K562 (cell line): ENCODE measurements around the gene NDUFB5. TPM values are rescaled to one million over a fixed set of nuclear protein-coding genes. Genes with fewer than 3 reads are reported as not detected.

Source experiments
- ESRRB ChIP-seq: fragments of 250-450 bp; sonication (Bioruptor Pico); IDR thresholded peaks from 2 replicates; pipeline ENCODE4 v1.5.0; 2020; ENCODE audit warnings: mild to moderate bottlenecking, moderate library complexity, borderline replicate concordance
- FOS ChIP-seq: IDR thresholded peaks from 3 replicates; pipeline ENCODE4 v1.6.1; 2011; ENCODE audit not compliant: insufficient read length; ENCODE audit errors: extremely low read depth
- HNRNPLL ChIP-seq: fragments of 200-400 bp; formaldehyde crosslinking; IDR thresholded peaks from 2 replicates; pipeline ENCODE4 v1.6.1; 2017; ENCODE audit warnings: low read length, low read depth, mild to moderate bottlenecking; ENCODE audit not compliant: poor library complexity, severe bottlenecking
- KLF13 ChIP-seq: fragments of 450-650 bp; IDR thresholded peaks from 2 replicates; pipeline ENCODE4 v1.6.1; 2016; ENCODE audit warnings: missing genetic modification characterization, low read depth, mild to moderate bottlenecking, missing compliant biosample characterization, moderate library complexity, borderline replicate concordance
- MAX ChIP-seq: sonication (generic); formaldehyde crosslinking; IDR thresholded peaks from 2 replicates; pipeline ENCODE4 v1.9.0; 2022; ENCODE audit warnings: mild to moderate bottlenecking, missing genetic modification reagents
- MNT ChIP-seq, 2 experiments: fragments of 450-650 bp; conservative IDR thresholded peaks; 2 replicates each; pipeline ENCODE4 v1.6.1; 2017; ENCODE audit warnings: mild to moderate bottlenecking in 2 of 2, moderate library complexity in 2 of 2
- ZNF280B ChIP-seq: fragments of 250-450 bp; sonication (Bioruptor Pico); IDR thresholded peaks from 2 replicates; pipeline ENCODE4 v1.5.1; 2021; ENCODE audit warnings: mild to moderate bottlenecking
- polyA plus RNA-seq, 8 experiments: library from polyadenylated mRNA; depleted of rRNA in 4 of 8; stranded (reverse) in 5 of 8; unstranded in 3 of 8; fragments of >200 nt; fragmentation: Nextera tagmentation in 2 of 8; fragmentation: Illumina TruSeq in 1 of 8; extraction: Ambion mirVana in 2 of 8; extraction: Trizol in 1 of 8; gene quantifications; 2 replicates each; pipeline versions ENCODE4 v1.2.1 to v1.2.3, GENCODE V29; 2011 to 2014; ENCODE audit warnings: inconsistent platforms in 1 of 8, missing spikeins in 1 of 8
- total RNA-seq, 7 experiments: library from RNA; depleted of rRNA in 6 of 7; stranded (reverse); fragments of >200 nt in 6 of 7; fragmentation: Illumina TruSeq in 2 of 7; extraction: Trizol in 2 of 7; gene quantifications; 2 replicates each; pipeline versions ENCODE4 v1.2.1 to v1.2.3, GENCODE V29; 2011 to 2021; ENCODE audit warnings: low replicate concordance in 1 of 7
- TF ChIP-seq, protein P1 (sequence below): sonication (generic); formaldehyde crosslinking; IDR thresholded peaks from 2 replicates; pipeline ENCODE4 v1.8.0; 2022; ENCODE audit warnings: missing genetic modification reagents, mild to moderate bottlenecking, moderate library complexity, borderline replicate concordance
- TF ChIP-seq, protein P2 (sequence below), 3 experiments: IDR thresholded peaks in 2 of 3; conservative IDR thresholded peaks in 1 of 3; 2 replicates each; pipeline ENCODE4 v1.5.1; 2011 to 2012; ENCODE audit warnings: low read length in 3 of 3, mild to moderate bottlenecking in 3 of 3, control low read depth in 2 of 3, improper control_type of control experiment in 1 of 3, inconsistent platforms in 1 of 3, low read depth in 1 of 3, mixed read lengths in 1 of 3, moderate library complexity in 1 of 3; ENCODE audit not compliant: insufficient read depth in 2 of 3
- TF ChIP-seq, protein P3 (sequence below): sonication (generic); formaldehyde crosslinking; IDR thresholded peaks from 2 replicates; pipeline ENCODE4 v1.8.1; 2023; ENCODE audit warnings: mild to moderate bottlenecking, missing genetic modification reagents
- TF ChIP-seq, protein P4 (sequence below): fragments of 200-400 bp; formaldehyde crosslinking; IDR thresholded peaks from 2 replicates; pipeline ENCODE4 v1.6.1; 2017; ENCODE audit warnings: mild to moderate bottlenecking, low read depth, low read length, moderate library complexity
- TF ChIP-seq, protein P5 (sequence below): IDR thresholded peaks from 2 replicates; pipeline ENCODE4 v1.6.1; 2011; ENCODE audit warnings: borderline replicate concordance, low read depth, mild to moderate bottlenecking, moderate library complexity, low read length; ENCODE audit not compliant: insufficient read depth, poor library complexity, severe bottlenecking

NDUFB5 gene
- total and polyA plus RNA-seq, 9 of the 15 experiments (the other 6 are each of a cell fraction or from before 2014, with no cell fraction given) = 128 to 466 (median 176) TPM

- TF ChIP-seq MAX (CRISPR knock-in tag) (peak; percentile 62), ZNF280B (no peak), MNT (conservative IDR thresholded peaks at IDR 0.05) (peak in 1 of 2 experiments; percentile 10; a peak in 3 of 4 replicates), HNRNPLL (peak; percentile 93), KLF13 (tag) (0 out of 2 replicates have a peak, but pooled peaks have one; percentile 22), FOS (no peak), ESRRB (CRISPR knock-in tag) (no peak)
- TF ChIP-seq, protein P1, sequence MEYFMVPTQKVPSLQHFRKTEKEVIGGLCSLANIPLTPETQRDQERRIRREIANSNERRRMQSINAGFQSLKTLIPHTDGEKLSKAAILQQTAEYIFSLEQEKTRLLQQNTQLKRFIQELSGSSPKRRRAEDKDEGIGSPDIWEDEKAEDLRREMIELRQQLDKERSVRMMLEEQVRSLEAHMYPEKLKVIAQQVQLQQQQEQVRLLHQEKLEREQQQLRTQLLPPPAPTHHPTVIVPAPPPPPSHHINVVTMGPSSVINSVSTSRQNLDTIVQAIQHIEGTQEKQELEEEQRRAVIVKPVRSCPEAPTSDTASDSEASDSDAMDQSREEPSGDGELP (CRISPR knock-in tag) = peak; percentile 63
- TF ChIP-seq, protein P2, sequence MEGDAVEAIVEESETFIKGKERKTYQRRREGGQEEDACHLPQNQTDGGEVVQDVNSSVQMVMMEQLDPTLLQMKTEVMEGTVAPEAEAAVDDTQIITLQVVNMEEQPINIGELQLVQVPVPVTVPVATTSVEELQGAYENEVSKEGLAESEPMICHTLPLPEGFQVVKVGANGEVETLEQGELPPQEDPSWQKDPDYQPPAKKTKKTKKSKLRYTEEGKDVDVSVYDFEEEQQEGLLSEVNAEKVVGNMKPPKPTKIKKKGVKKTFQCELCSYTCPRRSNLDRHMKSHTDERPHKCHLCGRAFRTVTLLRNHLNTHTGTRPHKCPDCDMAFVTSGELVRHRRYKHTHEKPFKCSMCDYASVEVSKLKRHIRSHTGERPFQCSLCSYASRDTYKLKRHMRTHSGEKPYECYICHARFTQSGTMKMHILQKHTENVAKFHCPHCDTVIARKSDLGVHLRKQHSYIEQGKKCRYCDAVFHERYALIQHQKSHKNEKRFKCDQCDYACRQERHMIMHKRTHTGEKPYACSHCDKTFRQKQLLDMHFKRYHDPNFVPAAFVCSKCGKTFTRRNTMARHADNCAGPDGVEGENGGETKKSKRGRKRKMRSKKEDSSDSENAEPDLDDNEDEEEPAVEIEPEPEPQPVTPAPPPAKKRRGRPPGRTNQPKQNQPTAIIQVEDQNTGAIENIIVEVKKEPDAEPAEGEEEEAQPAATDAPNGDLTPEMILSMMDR (IDR thresholded peaks at IDR 0.05 in 2 of 3, conservative IDR thresholded peaks at IDR 0.05 in 1 of 3; ENCODE audit: insufficient read depth in 2 of 3, low read depth in 1 of 3, low read length in 3 of 3) = peak; percentile 57 to 92 (median 57); a peak in 5 of 6 replicates
- TF ChIP-seq, protein P3, sequence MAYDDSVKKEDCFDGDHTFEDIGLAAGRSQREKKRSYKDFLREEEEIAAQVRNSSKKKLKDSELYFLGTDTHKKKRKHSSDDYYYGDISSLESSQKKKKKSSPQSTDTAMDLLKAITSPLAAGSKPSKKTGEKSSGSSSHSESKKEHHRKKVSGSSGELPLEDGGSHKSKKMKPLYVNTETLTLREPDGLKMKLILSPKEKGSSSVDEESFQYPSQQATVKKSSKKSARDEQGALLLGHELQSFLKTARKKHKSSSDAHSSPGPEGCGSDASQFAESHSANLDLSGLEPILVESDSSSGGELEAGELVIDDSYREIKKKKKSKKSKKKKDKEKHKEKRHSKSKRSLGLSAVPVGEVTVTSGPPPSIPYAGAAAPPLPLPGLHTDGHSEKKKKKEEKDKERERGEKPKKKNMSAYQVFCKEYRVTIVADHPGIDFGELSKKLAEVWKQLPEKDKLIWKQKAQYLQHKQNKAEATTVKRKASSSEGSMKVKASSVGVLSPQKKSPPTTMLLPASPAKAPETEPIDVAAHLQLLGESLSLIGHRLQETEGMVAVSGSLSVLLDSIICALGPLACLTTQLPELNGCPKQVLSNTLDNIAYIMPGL = peak; percentile 87
- TF ChIP-seq, protein P4, sequence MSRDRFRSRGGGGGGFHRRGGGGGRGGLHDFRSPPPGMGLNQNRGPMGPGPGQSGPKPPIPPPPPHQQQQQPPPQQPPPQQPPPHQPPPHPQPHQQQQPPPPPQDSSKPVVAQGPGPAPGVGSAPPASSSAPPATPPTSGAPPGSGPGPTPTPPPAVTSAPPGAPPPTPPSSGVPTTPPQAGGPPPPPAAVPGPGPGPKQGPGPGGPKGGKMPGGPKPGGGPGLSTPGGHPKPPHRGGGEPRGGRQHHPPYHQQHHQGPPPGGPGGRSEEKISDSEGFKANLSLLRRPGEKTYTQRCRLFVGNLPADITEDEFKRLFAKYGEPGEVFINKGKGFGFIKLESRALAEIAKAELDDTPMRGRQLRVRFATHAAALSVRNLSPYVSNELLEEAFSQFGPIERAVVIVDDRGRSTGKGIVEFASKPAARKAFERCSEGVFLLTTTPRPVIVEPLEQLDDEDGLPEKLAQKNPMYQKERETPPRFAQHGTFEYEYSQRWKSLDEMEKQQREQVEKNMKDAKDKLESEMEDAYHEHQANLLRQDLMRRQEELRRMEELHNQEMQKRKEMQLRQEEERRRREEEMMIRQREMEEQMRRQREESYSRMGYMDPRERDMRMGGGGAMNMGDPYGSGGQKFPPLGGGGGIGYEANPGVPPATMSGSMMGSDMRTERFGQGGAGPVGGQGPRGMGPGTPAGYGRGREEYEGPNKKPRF = no peak
- TF ChIP-seq, protein P5, sequence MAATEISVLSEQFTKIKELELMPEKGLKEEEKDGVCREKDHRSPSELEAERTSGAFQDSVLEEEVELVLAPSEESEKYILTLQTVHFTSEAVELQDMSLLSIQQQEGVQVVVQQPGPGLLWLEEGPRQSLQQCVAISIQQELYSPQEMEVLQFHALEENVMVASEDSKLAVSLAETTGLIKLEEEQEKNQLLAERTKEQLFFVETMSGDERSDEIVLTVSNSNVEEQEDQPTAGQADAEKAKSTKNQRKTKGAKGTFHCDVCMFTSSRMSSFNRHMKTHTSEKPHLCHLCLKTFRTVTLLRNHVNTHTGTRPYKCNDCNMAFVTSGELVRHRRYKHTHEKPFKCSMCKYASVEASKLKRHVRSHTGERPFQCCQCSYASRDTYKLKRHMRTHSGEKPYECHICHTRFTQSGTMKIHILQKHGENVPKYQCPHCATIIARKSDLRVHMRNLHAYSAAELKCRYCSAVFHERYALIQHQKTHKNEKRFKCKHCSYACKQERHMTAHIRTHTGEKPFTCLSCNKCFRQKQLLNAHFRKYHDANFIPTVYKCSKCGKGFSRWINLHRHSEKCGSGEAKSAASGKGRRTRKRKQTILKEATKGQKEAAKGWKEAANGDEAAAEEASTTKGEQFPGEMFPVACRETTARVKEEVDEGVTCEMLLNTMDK = peak; percentile 29
These were observed 41.3 kb upstream of the NDUFB5 start (continued) for GRCh38 chr3:179563271-179563783.
